HepG2 (cell line): Measurements from ENCODE around the gene CFAP97. TPM values are rescaled to one million over a fixed set of nuclear protein-coding genes. Genes with fewer than 3 reads are reported as not detected.
A peak's percentile ranks its signal among the peaks of the same experiment; 100 is the strongest.

ENCODE experiments used
- ARID5B ChIP-seq: IDR thresholded peaks from 2 replicates; pipeline ENCODE4 v1.4.0; 2020; ENCODE audit warnings: mild to moderate bottlenecking, missing genetic modification reagents
- E2F2 ChIP-seq: sonication (generic); formaldehyde crosslinking; IDR thresholded peaks from 2 replicates; pipeline ENCODE4 v1.4.0; 2020; ENCODE audit warnings: missing genetic modification reagents, borderline replicate concordance
- KDM3A ChIP-seq: IDR thresholded peaks from 2 replicates; pipeline ENCODE4 v1.6.1; 2018; ENCODE audit warnings: low read depth, missing compliant biosample characterization
- SUZ12 ChIP-seq: fragments of 150-350 bp; IDR thresholded peaks from 2 replicates; pipeline ENCODE4 v1.6.1; 2014; ENCODE audit warnings: low read depth, low read length
- TBX2 ChIP-seq: sonication (generic); formaldehyde crosslinking; IDR thresholded peaks from 2 replicates; pipeline ENCODE4 v1.5.0; 2020; ENCODE audit warnings: missing genetic modification reagents, mild to moderate bottlenecking, borderline replicate concordance
- ZBTB10 ChIP-seq: sonication (generic); formaldehyde crosslinking; IDR thresholded peaks from 2 replicates; pipeline ENCODE4 v1.4.0; 2020; ENCODE audit warnings: missing genetic modification reagents, borderline replicate concordance
- ZNF260 ChIP-seq: sonication (generic); formaldehyde crosslinking; IDR thresholded peaks from 2 replicates; pipeline ENCODE4 v1.4.0; 2020; ENCODE audit warnings: missing genetic modification reagents, low read depth, mild to moderate bottlenecking, borderline replicate concordance
- ZNF607 ChIP-seq: sonication (generic); formaldehyde crosslinking; IDR thresholded peaks from 2 replicates; pipeline ENCODE4 v1.5.1; 2020; ENCODE audit warnings: missing genetic modification reagents, mild to moderate bottlenecking, borderline replicate concordance
- ZNF772 ChIP-seq: sonication (generic); formaldehyde crosslinking; IDR thresholded peaks from 2 replicates; pipeline ENCODE4 v1.5.0; 2020; ENCODE audit warnings: mild to moderate bottlenecking, missing genetic modification reagents
- ZSCAN12 ChIP-seq: sonication (generic); formaldehyde crosslinking; IDR thresholded peaks from 2 replicates; pipeline ENCODE4 v1.9.0; 2021; ENCODE audit warnings: mild to moderate bottlenecking, missing genetic modification reagents
- polyA plus RNA-seq, 8 experiments: library from polyadenylated mRNA; depleted of rRNA in 3 of 8; stranded (reverse) in 7 of 8; unstranded in 1 of 8; fragments of >200 nt; fragmentation: Illumina TruSeq in 4 of 8; extraction: Trizol in 4 of 8; gene quantifications; 2 replicates each; pipeline versions ENCODE4 v1.2.1 to v1.2.3, GENCODE V29; 2011 to 2016; ENCODE audit warnings: low read depth in 4 of 8, missing spikeins in 1 of 8, mixed read lengths in 1 of 8; ENCODE audit not compliant: insufficient read depth in 1 of 8
- total RNA-seq, 5 experiments: library from RNA; depleted of rRNA; stranded (reverse); fragments of >200 nt; fragmentation: Illumina TruSeq; extraction: Trizol; gene quantifications; 2 replicates each; pipeline ENCODE4 v1.2.3, GENCODE V29; 2016; ENCODE audit warnings: low read depth in 1 of 5
- TF ChIP-seq, protein P1 (sequence below): IDR thresholded peaks from 2 replicates; pipeline ENCODE4 v1.6.1; 2016; ENCODE audit warnings: low read depth, missing genetic modification reagents, missing compliant biosample characterization
- TF ChIP-seq, protein P2 (sequence below): sonication (generic); formaldehyde crosslinking; conservative IDR thresholded peaks from 2 replicates; pipeline ENCODE4 v1.8.0; 2022; ENCODE audit warnings: mild to moderate bottlenecking, moderate library complexity, missing genetic modification reagents

Gene CFAP97
- total and polyA plus RNA-seq, 2 of the 13 experiments (the other 11 are each of a cell fraction or from before 2014, with no cell fraction given): 32.1 to 44.4 TPM

DNA sequence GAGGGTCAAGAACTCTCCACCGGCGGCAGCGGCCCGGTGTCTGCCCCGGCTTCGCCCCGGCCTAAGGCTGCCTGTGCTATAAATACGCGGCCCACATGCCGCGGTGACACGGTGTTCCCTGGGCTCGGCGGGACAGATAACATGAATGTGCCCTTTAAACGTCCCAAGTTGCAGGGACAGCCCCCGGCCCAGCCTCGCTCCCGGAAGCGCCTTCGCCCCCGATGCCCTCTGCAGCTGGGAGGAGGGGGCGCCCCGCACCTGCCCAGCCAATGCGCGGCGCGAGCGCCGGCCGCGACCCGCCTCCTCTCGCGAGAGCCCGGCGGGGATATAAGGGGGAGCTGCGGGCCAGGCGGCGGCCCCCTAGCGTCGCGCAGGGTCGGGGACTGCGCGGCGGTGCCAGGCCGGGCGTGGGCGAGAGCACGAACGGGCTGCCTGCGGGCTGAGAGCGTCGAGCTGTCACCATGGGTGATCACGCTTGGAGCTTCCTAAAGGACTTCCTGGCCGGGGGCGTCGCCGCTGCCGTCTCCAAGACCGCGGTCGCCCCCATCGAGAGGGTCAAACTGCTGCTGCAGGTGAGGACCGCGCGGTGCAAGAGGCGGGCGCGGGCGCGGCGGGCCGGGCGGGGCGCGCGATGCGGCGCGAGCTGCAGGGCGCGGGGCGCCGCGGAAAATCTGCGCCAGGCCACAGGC lies 60.7 kb downstream of the CFAP97 start, which contains the start of gene SLC25A4 (continued):
- TF ChIP-seq, protein P1, sequence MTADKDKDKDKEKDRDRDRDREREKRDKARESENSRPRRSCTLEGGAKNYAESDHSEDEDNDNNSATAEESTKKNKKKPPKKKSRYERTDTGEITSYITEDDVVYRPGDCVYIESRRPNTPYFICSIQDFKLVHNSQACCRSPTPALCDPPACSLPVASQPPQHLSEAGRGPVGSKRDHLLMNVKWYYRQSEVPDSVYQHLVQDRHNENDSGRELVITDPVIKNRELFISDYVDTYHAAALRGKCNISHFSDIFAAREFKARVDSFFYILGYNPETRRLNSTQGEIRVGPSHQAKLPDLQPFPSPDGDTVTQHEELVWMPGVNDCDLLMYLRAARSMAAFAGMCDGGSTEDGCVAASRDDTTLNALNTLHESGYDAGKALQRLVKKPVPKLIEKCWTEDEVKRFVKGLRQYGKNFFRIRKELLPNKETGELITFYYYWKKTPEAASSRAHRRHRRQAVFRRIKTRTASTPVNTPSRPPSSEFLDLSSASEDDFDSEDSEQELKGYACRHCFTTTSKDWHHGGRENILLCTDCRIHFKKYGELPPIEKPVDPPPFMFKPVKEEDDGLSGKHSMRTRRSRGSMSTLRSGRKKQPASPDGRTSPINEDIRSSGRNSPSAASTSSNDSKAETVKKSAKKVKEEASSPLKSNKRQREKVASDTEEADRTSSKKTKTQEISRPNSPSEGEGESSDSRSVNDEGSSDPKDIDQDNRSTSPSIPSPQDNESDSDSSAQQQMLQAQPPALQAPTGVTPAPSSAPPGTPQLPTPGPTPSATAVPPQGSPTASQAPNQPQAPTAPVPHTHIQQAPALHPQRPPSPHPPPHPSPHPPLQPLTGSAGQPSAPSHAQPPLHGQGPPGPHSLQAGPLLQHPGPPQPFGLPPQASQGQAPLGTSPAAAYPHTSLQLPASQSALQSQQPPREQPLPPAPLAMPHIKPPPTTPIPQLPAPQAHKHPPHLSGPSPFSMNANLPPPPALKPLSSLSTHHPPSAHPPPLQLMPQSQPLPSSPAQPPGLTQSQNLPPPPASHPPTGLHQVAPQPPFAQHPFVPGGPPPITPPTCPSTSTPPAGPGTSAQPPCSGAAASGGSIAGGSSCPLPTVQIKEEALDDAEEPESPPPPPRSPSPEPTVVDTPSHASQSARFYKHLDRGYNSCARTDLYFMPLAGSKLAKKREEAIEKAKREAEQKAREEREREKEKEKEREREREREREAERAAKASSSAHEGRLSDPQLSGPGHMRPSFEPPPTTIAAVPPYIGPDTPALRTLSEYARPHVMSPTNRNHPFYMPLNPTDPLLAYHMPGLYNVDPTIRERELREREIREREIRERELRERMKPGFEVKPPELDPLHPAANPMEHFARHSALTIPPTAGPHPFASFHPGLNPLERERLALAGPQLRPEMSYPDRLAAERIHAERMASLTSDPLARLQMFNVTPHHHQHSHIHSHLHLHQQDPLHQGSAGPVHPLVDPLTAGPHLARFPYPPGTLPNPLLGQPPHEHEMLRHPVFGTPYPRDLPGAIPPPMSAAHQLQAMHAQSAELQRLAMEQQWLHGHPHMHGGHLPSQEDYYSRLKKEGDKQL (CRISPR knock-in tag): 0 out of 2 replicates have a peak, but pooled peaks have one; percentile 51
- TF ChIP-seq ARID5B (CRISPR knock-in tag) (peak; percentile 70), ZNF260 (CRISPR knock-in tag) (no peak), ZSCAN12 (CRISPR knock-in tag) (peak; percentile 78), E2F2 (CRISPR knock-in tag) (peak; percentile 46; the same call in 1 of the 2 replicates), TBX2 (CRISPR knock-in tag) (peak; percentile 36; the same call in 1 of the 2 replicates), KDM3A (peak; percentile 53), SUZ12 (no peak), ZNF607 (CRISPR knock-in tag) (peak; percentile 34), ZNF772 (peak; percentile 54; the same call in 1 of the 2 replicates), ZBTB10 (CRISPR knock-in tag) (peak; percentile 60)
- TF ChIP-seq, protein P2, sequence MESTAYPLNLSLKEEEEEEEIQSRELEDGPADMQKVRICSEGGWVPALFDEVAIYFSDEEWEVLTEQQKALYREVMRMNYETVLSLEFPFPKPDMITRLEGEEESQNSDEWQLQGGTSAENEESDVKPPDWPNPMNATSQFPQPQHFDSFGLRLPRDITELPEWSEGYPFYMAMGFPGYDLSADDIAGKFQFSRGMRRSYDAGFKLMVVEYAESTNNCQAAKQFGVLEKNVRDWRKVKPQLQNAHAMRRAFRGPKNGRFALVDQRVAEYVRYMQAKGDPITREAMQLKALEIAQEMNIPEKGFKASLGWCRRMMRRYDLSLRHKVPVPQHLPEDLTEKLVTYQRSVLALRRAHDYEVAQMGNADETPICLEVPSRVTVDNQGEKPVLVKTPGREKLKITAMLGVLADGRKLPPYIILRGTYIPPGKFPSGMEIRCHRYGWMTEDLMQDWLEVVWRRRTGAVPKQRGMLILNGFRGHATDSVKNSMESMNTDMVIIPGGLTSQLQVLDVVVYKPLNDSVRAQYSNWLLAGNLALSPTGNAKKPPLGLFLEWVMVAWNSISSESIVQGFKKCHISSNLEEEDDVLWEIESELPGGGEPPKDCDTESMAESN (CRISPR knock-in tag): peak; percentile 93
